GM19023 (cell line): ENCODE data around the gene PCDH8.
"Not testable (repeated sequence)": the region's sequence is repeated elsewhere in the genome, so short reads cannot be mapped to it uniquely, and the experiment has no call there.

Source experiments
- ATAC-seq: cut with Tn5 transposase; IDR thresholded peaks from one replicate; pipeline ENCODE4 v1.9.1; 2021; ENCODE audit warnings: mild to moderate bottlenecking, moderate library complexity; ENCODE audit not compliant: unreplicated experiment

The PCDH8 gene

GRCh38 chr13:52850396-52851136, 2.1 kb upstream of the PCDH8 start:
- peak; percentile 51 for ATAC-seq

GRCh38 chr13:52850072-52850395, 1.6 kb upstream of the PCDH8 start:
- ATAC-seq: no peak

- ATAC-seq: no peak
Measured at GRCh38 chr13:52849291-52850071, 1.0 kb upstream of the PCDH8 start.

GRCh38 chr13:52847682-52848432, 583 bp downstream of the PCDH8 start:
- no peak for ATAC-seq

GRCh38 chr13:52847322-52847681, 1.1 kb downstream of the PCDH8 start:
- no peak for ATAC-seq

- no peak for ATAC-seq
Measured at GRCh38 chr13:52846567-52847321, 1.7 kb downstream of the PCDH8 start.

GRCh38 chr13:52845766-52846566, 2.5 kb downstream of the PCDH8 start:
- ATAC-seq: no peak

- ATAC-seq: no peak
Measured at GRCh38 chr13:52845334-52845761, 3.1 kb downstream of the PCDH8 start.

GRCh38 chr13:52844836-52845235, 3.6 kb downstream of the PCDH8 start:
- no peak for ATAC-seq

- ATAC-seq: no peak
Measured at GRCh38 chr13:52842441-52842840, 6.0 kb downstream of the PCDH8 start.

GRCh38 chr13:52840066-52840465, 8.4 kb downstream of the PCDH8 start:
- ATAC-seq: no peak

- no peak for ATAC-seq
Measured at GRCh38 chr13:52838433-52839107, 9.9 kb downstream of the PCDH8 start.

GRCh38 chr13:52837850-52838249, 10.6 kb downstream of the PCDH8 start:
- no peak for ATAC-seq

GRCh38 chr13:52835071-52835839, 13.2 kb downstream of the PCDH8 start:
- no peak for ATAC-seq

- no peak for ATAC-seq
Measured at GRCh38 chr13:52833296-52833875, 15.1 kb downstream of the PCDH8 start.

- no peak for ATAC-seq
Measured at GRCh38 chr13:52832313-52832712, 16.1 kb downstream of the PCDH8 start.

GRCh38 chr13:52830946-52831345, 17.5 kb downstream of the PCDH8 start:
- ATAC-seq: no peak

GRCh38 chr13:52827839-52828238, 20.6 kb downstream of the PCDH8 start:
- ATAC-seq: no peak

GRCh38 chr13:52817886-52818285, 30.6 kb downstream of the PCDH8 start:
- ATAC-seq: not testable (repeated sequence)
